HG03159 (cell line): ENCODE data around the gene MEIOSIN.

Experiments used
- ATAC-seq: cut with Tn5 transposase; IDR thresholded peaks from one replicate; pipeline ENCODE4 v1.9.1; 2021; ENCODE audit warnings: mild to moderate bottlenecking, moderate library complexity; ENCODE audit not compliant: unreplicated experiment

Gene MEIOSIN

GRCh38 chr19:45763691-45764294 is 30.6 kb downstream of the MEIOSIN start:
- no peak for ATAC-seq

- ATAC-seq: no peak
Measured at GRCh38 chr19:45764475-45764874, 31.2 kb downstream of the MEIOSIN start.

GRCh38 chr19:45764945-45765701 is 31.9 kb downstream of the MEIOSIN start:
- no peak for ATAC-seq

- ATAC-seq: no peak
Measured at GRCh38 chr19:45765702-45766295, 32.6 kb downstream of the MEIOSIN start.

- ATAC-seq: no peak
Measured at GRCh38 chr19:45766296-45766868, 33.1 kb downstream of the MEIOSIN start.

- ATAC-seq: no peak
Measured at GRCh38 chr19:45766869-45767346, 33.7 kb downstream of the MEIOSIN start.

GRCh38 chr19:45767410-45767880 is 34.2 kb downstream of the MEIOSIN start:
- ATAC-seq: no peak

GRCh38 chr19:45767881-45768654 is 34.8 kb downstream of the MEIOSIN start:
- no peak for ATAC-seq

GRCh38 chr19:45768655-45768983 is 35.4 kb downstream of the MEIOSIN start:
- no peak for ATAC-seq

GRCh38 chr19:45768984-45769782 is 35.9 kb downstream of the MEIOSIN start, which contains the start of gene SIX5:
TSS of gene SIX5 (minus strand) at chr19:45769252. CDS start at chr19:45768844, 408 bp downstream.
- ATAC-seq: peak; percentile 54

GRCh38 chr19:45769821-45770191 is 36.6 kb downstream of the MEIOSIN start:
- ATAC-seq: no peak

GRCh38 chr19:45770192-45771101 is 37.2 kb downstream of the MEIOSIN start:
- ATAC-seq: peak; percentile 52

GRCh38 chr19:45771311-45771933 is 38.2 kb downstream of the MEIOSIN start:
- ATAC-seq: no peak

- ATAC-seq: no peak
Measured at GRCh38 chr19:45772130-45772840, 39.0 kb downstream of the MEIOSIN start.

- ATAC-seq: no peak
Measured at GRCh38 chr19:45772912-45773311, 39.7 kb downstream of the MEIOSIN start.

- ATAC-seq: no peak
Measured at GRCh38 chr19:45773384-45773783, 40.1 kb downstream of the MEIOSIN start.

GRCh38 chr19:45774765-45775164 is 41.5 kb downstream of the MEIOSIN start:
- no peak for ATAC-seq

- no peak for ATAC-seq
Measured at GRCh38 chr19:45777395-45777961, 44.2 kb downstream of the MEIOSIN start.
